Adrenal gland (tissue), 12 donors: ENCODE measurements around the gene MRPL18. TPM values are rescaled to one million over a fixed set of nuclear protein-coding genes. Genes with fewer than 3 reads are reported as not detected.
"Not testable (repeated sequence)": the region's sequence is repeated elsewhere in the genome, so short reads cannot be mapped to it uniquely, and the experiment has no call there.

Source experiments
- DNase-seq, 7 donors: peaks; one replicate each; pipeline ENCODE4 v3.0.0-alpha.2; 2019 to 2020
- H3K27ac ChIP-seq, 5 donors: fragments of 200-600 bp; sonication (generic) in 4 of 5; 1 replicate in 3 of 5; 2 replicates in 2 of 5; pipeline versions ENCODE4 v1.5.1 to v1.8.0; 2016 to 2020; ENCODE audit warnings: mild to moderate bottlenecking in 1 of 5
- H3K27me3 ChIP-seq: fragments of 200-600 bp; 2 replicates; pipeline ENCODE4 v1.8.0; 2021
- H3K36me3 ChIP-seq, 2 donors: fragments of 200-600 bp; replicated peaks in 1 of 2; 1 replicate in 1 of 2; 2 replicates in 1 of 2; pipeline versions ENCODE4 v1.5.1 to v1.8.0; 2018 to 2022
- H3K4me1 ChIP-seq, 2 donors: fragments of 200-600 bp; replicated peaks in 1 of 2; 1 replicate in 1 of 2; 2 replicates in 1 of 2; pipeline versions ENCODE4 v1.5.1 to v1.8.0; 2018 to 2021
- H3K4me3 ChIP-seq, 4 donors: fragments of 200-600 bp; sonication (generic) in 3 of 4; one replicate each; pipeline ENCODE4 v1.5.1; 2016 to 2018
- H3K9me3 ChIP-seq, 3 donors: fragments of 200-600 bp; sonication (generic) in 1 of 3; replicated peaks in 1 of 3; 1 replicate in 2 of 3; 2 replicates in 1 of 3; pipeline versions ENCODE4 v1.5.1 to v1.8.0; 2016 to 2021
- POLR2A ChIP-seq, 2 donors: fragments of 450-650 bp; IDR thresholded peaks; one replicate each; pipeline ENCODE4 v1.6.1; 2017; ENCODE audit warnings: antibody characterized with exemption in 2 of 2, mild to moderate bottlenecking in 2 of 2, moderate library complexity in 1 of 2
- WGBS, 4 donors: extraction: QIAGEN DNeasy Blood & Tissue Kit in 2 of 4; methylation state at CpG; one replicate each; pipeline versions ENCODE4 v1.1.5 to v1.1.7; 2013 to 2017; 5-methylcytosine and 5-hydroxymethylcytosine counted together
- intact Hi-C, 2 donors: fragments of 100-400 bp; cut with DNase I; formaldehyde crosslinking; loops; one replicate each; pipeline versions ENCODE4 v1.14.1 to v1.15.0; 2022 to 2023
- polyA plus RNA-seq, 3 donors: library from polyadenylated mRNA; stranded (reverse); fragments of 200-250 nt in 2 of 3; fragments of 350-450 nt in 1 of 3; fragmentation: Illumina TruSeq in 1 of 3; extraction: RNeasy Lipid Tissue Mini Kit (QIAGEN cat#74804) in 1 of 3; gene quantifications; one replicate each; pipeline ENCODE4 v1.2.3, GENCODE V29; 2013 to 2014
- total RNA-seq, 9 donors: library from RNA; depleted of rRNA in 4 of 9; stranded (reverse); fragments of >200 nt in 4 of 9; fragments of 120-200 nt in 1 of 9; fragmentation: NEBNext Ultra II Directional in 1 of 9; extraction: Animal tissue kit (Norgen Biotek cat#: 25700) in 1 of 9; gene quantifications; one replicate each; pipeline versions ENCODE4 v1.1.0 to v1.2.4, GENCODE V29; 2013 to 2023
- TF ChIP-seq, protein P1 (sequence below), 6 experiments: fragments of 450-650 bp in 4 of 6; fragments of 200-600 bp in 2 of 6; sonication (generic) in 1 of 6; IDR thresholded peaks; 1 replicate in 5 of 6; 2 replicates in 1 of 6; pipeline versions ENCODE4 v1.5.1 to v1.8.0; 2016 to 2021; ENCODE audit warnings: antibody characterized with exemption in 6 of 6, mild to moderate bottlenecking in 2 of 6, moderate library complexity in 1 of 6
- donor health status: healthy with polysubstance abuse.
- donor health status: Bipolar disorder and iron deficiency.
- donor health status: DM: yes; HTN: yes; CAD: no.
- donor health status: DM: no; HTN: no; CAD: no.
- donor health status: DM: no; HTN: no; CAD: no.
- donor health status: DM: yes; HTN: yes; CAD: no.

The MRPL18 gene
- total and polyA plus RNA-seq, 12 donors = 63.7 to 199 (median 99.3) TPM

DNA sequence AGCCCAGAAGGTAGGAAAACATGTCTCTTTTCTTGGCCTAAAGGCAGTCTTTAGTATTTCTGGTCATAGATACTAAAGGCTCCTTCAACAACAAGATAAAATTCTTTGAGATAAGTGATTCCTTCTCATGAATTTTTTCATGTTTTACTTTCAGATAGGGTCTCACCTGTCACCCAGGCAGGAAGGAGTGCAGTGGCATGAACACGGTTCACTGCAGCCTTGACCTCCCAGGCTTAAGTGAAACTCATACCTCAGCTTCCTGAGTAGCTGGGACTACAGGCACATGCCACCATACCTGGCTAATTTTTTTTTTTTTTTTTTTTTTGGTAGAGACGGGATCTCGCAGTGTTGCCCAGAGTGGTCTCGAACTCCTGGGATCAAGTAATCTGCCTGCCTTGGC lies 18.9 kb downstream of the MRPL18 start:
- Histone ChIP-seq H3K4me1 (no peaks in the 10 kb centered on the region), H3K27ac (no peak overlapping the region), H3K36me3 (no peaks in the 10 kb centered on the region), H3K27me3 (no peaks in the 10 kb centered on the region), H3K4me3 (no peak overlapping the region), H3K9me3 (no peaks in the 10 kb centered on the region)
- peak in 1 of 7 donors; percentile 29 for DNase-seq
- 77 to 88% (median 84%) methylated on average over 4 of the region's 4 CpGs for WGBS, 4 donors
- TF ChIP-seq, protein P1, sequence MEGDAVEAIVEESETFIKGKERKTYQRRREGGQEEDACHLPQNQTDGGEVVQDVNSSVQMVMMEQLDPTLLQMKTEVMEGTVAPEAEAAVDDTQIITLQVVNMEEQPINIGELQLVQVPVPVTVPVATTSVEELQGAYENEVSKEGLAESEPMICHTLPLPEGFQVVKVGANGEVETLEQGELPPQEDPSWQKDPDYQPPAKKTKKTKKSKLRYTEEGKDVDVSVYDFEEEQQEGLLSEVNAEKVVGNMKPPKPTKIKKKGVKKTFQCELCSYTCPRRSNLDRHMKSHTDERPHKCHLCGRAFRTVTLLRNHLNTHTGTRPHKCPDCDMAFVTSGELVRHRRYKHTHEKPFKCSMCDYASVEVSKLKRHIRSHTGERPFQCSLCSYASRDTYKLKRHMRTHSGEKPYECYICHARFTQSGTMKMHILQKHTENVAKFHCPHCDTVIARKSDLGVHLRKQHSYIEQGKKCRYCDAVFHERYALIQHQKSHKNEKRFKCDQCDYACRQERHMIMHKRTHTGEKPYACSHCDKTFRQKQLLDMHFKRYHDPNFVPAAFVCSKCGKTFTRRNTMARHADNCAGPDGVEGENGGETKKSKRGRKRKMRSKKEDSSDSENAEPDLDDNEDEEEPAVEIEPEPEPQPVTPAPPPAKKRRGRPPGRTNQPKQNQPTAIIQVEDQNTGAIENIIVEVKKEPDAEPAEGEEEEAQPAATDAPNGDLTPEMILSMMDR (IDR thresholded peaks at IDR 0.05) = no peak
- no peak for TF ChIP-seq POLR2A (IDR thresholded peaks at IDR 0.05)
- intact Hi-C loops = no loop called here

DNA sequence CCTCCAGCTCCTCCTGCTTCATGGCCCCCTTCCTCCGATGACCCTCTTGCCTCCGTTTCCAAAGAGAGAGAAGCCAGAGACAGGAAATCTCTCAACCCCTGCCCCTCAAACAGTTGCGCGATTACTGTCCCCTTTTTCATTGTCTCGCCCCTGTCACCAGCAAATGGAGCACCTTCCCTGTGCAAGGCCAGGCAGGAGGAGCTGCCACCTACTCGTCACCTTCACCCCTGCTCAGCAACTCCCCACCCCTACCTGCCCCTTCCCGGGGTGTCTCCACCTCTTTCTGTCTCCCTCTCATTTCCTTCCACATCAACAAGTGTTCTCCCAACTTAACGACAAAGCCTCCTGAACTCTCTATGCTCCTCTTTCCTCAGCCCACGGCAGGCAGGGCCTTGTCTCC lies 23.5 kb downstream of the MRPL18 start:
- intact Hi-C loops = no loop called here
- Histone ChIP-seq H3K27ac (no peak overlapping the region), H3K4me3 (no peak overlapping the region), H3K9me3 (no peaks in the 10 kb centered on the region), H3K27me3 (no peaks in the 10 kb centered on the region), H3K4me1 (no peaks in the 10 kb centered on the region), H3K36me3 (no peaks in the 10 kb centered on the region)
- no peak for DNase-seq
- 76 to 87% (median 85%) methylated on average over 9 of the region's 9 CpGs for WGBS, 4 donors
- TF ChIP-seq, protein P1 (IDR thresholded peaks at IDR 0.05) = no peak
- TF ChIP-seq POLR2A (IDR thresholded peaks at IDR 0.05) = no peak

DNA sequence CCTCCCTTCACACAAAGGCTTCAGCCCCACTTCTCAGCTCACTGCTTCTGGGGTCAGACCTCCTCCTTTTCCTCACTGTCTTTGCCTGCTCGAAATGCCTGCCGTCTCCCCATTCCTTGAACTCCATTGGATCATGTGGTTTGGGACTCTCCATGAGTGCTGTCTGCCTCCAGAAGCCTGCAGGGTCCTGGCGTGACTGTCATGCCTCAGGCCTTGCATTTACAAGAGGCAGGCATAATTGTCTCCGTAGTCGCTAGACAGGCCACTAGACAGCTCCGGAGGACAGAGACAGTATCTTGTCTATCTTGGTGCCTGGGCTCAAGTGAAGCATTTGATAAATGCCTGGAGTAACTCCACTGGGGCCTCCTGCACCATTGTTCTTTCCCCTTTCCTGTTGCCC lies 25.1 kb downstream of the MRPL18 start:
- no peak overlapping the region for H3K27ac ChIP-seq
- no peak for DNase-seq
- H3K4me3 ChIP-seq = no peak overlapping the region
- H3K9me3 ChIP-seq = no peaks in the 10 kb centered on the region
- no peaks in the 10 kb centered on the region for H3K27me3 ChIP-seq
- intact Hi-C loops = no loop called here
- H3K36me3 ChIP-seq = no peaks in the 10 kb centered on the region
- no peaks in the 10 kb centered on the region for H3K4me1 ChIP-seq
- no peak for TF ChIP-seq POLR2A (IDR thresholded peaks at IDR 0.05)
- TF ChIP-seq, protein P1 (IDR thresholded peaks at IDR 0.05) = no peak
- 73 to 92% (median 80%) methylated on average over 4 to 6 of the region's 6 CpGs for WGBS, 4 donors

DNA sequence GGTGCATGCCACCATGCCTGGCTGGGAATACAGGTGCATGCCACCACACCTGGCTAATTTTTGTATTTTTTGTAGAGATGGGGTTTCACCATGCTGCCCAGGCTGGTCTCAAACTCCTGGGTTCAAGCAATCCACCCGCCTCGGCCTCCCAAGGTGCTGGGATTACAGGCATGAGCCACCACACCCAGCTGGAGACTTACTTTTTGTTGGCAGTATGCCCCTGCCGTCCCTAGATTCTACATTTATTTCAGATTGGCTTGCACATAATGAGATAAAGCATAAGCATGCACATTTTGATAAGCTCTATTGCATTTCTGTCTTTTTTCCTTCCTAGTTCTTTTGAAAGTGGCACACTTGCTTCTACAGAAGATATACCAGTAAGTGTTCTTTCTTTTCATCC lies 26.5 kb downstream of the MRPL18 start:
- 78 to 87% (median 82%) methylated on average over 3 of the region's 3 CpGs for WGBS, 4 donors

DNA sequence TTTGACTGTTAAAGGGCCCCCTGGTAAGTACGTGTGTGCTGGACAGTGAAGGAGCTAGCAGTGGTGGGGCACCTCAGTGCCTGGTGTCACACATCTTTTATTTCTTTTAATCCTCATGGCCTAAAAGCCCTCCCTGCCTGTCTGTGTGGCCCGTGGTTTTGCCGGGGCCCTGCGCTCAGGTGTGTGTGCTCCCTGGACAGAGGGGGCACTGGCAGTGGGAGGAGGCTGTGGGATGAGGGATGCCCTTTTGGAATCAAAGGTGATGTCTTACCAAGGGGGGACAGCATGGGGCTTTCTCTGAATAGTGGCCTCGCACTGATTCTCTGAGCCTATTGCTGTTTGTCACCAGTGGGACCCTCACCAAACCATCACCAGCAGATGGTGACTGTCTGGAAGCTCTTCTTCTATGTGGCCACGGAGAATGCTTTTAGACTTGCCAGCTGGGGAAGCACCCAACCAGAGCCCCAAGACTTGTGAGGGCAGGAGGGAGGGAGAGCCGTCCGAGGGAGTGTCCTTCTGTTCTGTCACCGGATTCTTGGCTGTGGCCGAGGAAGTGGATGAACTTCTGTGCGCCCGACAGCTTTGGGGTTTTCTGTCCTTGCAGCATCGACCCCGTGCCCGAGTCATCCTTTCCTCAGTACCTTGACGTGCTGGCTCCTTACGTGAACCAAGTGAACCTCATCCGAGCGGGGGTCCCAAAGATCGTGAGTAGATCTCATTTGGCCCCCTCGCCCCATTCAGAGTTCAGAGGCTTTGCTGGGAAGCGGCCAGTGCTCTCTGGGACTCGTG lies 27.9 kb downstream of the MRPL18 start:
- no peak for DNase-seq
- intact Hi-C loops = no loop called here
- Histone ChIP-seq H3K4me1 (no peaks in the 10 kb centered on the region), H3K4me3 (no peak overlapping the region), H3K27ac (no peak overlapping the region), H3K36me3 (no peaks in the 10 kb centered on the region), H3K9me3 (no peaks in the 10 kb centered on the region), H3K27me3 (no peaks in the 10 kb centered on the region)
- WGBS, 4 donors = 83 to 91% (median 85%) methylated on average over 22 to 23 of the region's 23 CpGs
- TF ChIP-seq POLR2A (IDR thresholded peaks at IDR 0.05) = no peak
- TF ChIP-seq, protein P1 (IDR thresholded peaks at IDR 0.05) = no peak

More for the DNA sequence above, 26.5 kb downstream of the MRPL18 start:
- H3K36me3 ChIP-seq, intact Hi-C loops, H3K4me1 ChIP-seq, H3K9me3 ChIP-seq, DNase-seq, H3K4me3 ChIP-seq, H3K27ac ChIP-seq, H3K27me3 ChIP-seq: not testable (repeated sequence)
